HepG2 (cell line): ENCODE data around the gene KATNBL1. TPM values are rescaled to one million over a fixed set of nuclear protein-coding genes. Genes with fewer than 3 reads are reported as not detected.

Experiments used
- ATAC-seq: fragments of 200-7000 bp; cut with Tn5 transposase; 3 replicates; pipeline ENCODE4 v1.9.1; 2020; ENCODE audit warnings: mild to moderate bottlenecking, moderate library complexity
- BruUV-seq: library from RNA; stranded (reverse); fragments of 400-500 nt; replicated peaks from 2 replicates; lab custom pipeline; 2021; lab: Mats Ljungman, UMichigan
- CTCF ChIA-PET: fragments of 300-600 bp; formaldehyde crosslinking; extraction: SDS; loops from one replicate; lab custom pipeline; 2021; ENCODE audit warnings: low total read pairs, inconsistent platforms, low intra/inter-chr PET ratio; lab: Yijun Ruan, JAX
- POLR2A ChIA-PET: fragments of 350-600 bp; sonication (Branson Sonifier 250); formaldehyde crosslinking; loops from one replicate; lab custom pipeline; 2020; ENCODE audit warnings: antibody characterized with exemption, inconsistent platforms; lab: Yijun Ruan, JAX
- DNase-seq: peaks from one replicate; pipeline ENCODE4 v3.0.0-alpha.2; 2015; ENCODE audit warnings: low spot score
- FAIRE-seq: peaks from 3 replicates; lab custom pipeline; 2011; peaks lifted over from hg19 to GRCh38; lab: Jason Lieb, UNC
- H2AFZ ChIP-seq: one replicate; pipeline ENCODE4 v1.6.1; 2011; ENCODE audit warnings: low read length, inconsistent platforms
- H3K27ac ChIP-seq: fragments of 300-600 bp; 3 replicates; pipeline ENCODE4 v1.8.0; 2011; ENCODE audit warnings: mixed run types, mild to moderate bottlenecking, mixed read lengths, low read length, inconsistent platforms; ENCODE audit not compliant: insufficient read depth; ENCODE audit errors: extremely low read length
- H3K27me3 ChIP-seq, 2 experiments: fragments of 200-600 bp in 1 of 2; 2 replicates in 1 of 2; 3 replicates in 1 of 2; pipeline versions ENCODE4 v1.6.0 to v1.8.0; 2011; ENCODE audit warnings: low read length in 2 of 2, mild to moderate bottlenecking in 2 of 2, moderate library complexity in 2 of 2, inconsistent platforms in 1 of 2; ENCODE audit not compliant: insufficient read depth in 2 of 2, control insufficient read depth in 1 of 2
- H3K36me3 ChIP-seq, 2 experiments: fragments of 200-600 bp in 1 of 2; replicated peaks in 1 of 2; 2 replicates in 1 of 2; 3 replicates in 1 of 2; pipeline versions ENCODE4 v1.5.1 to v1.8.0; 2011; ENCODE audit warnings: low read length in 2 of 2, inconsistent platforms in 1 of 2; ENCODE audit not compliant: insufficient read depth in 2 of 2, control insufficient read depth in 1 of 2
- H3K4me1 ChIP-seq: 2 replicates; pipeline ENCODE4 v1.5.1; 2012; ENCODE audit warnings: low read length, inconsistent platforms; ENCODE audit not compliant: insufficient read depth
- H3K4me2 ChIP-seq: 2 replicates; pipeline ENCODE4 v1.6.0; 2011; ENCODE audit warnings: low read depth, low read length, inconsistent platforms
- H3K4me3 ChIP-seq, 3 experiments: fragments of 200-600 bp in 1 of 3; sonication (generic), shearing (Covaris generic) in 1 of 3; replicated peaks in 1 of 3; 2 replicates each; pipeline ENCODE4 v1.5.1; 2011 to 2016; ENCODE audit warnings: low read length in 3 of 3, inconsistent platforms in 2 of 3, low read depth in 2 of 3, mild to moderate bottlenecking in 2 of 3, control low read depth in 1 of 3, mixed read lengths in 1 of 3; ENCODE audit not compliant: insufficient read depth in 1 of 3
- H3K79me2 ChIP-seq: one replicate; pipeline ENCODE4 v1.6.1; 2011; ENCODE audit warnings: low read length, inconsistent platforms; ENCODE audit not compliant: insufficient read depth
- H3K9ac ChIP-seq: 2 replicates; pipeline ENCODE4 v1.6.0; 2011; ENCODE audit warnings: mild to moderate bottlenecking, low read depth, low read length, inconsistent platforms; ENCODE audit not compliant: insufficient read depth
- H3K9me3 ChIP-seq: 2 replicates; pipeline ENCODE4 v1.5.1; 2012; ENCODE audit warnings: mild to moderate bottlenecking, low read length
- H4K20me1 ChIP-seq: 2 replicates; pipeline ENCODE4 v1.6.0; 2011; ENCODE audit warnings: inconsistent platforms, mild to moderate bottlenecking, low read length, moderate library complexity; ENCODE audit not compliant: insufficient read depth
- ATF1 ChIP-seq: IDR thresholded peaks from 2 replicates; pipeline ENCODE4 v1.6.1; 2016; ENCODE audit warnings: mild to moderate bottlenecking, control low read depth
- CAMTA2 ChIP-seq: sonication (generic); formaldehyde crosslinking; IDR thresholded peaks from 2 replicates; pipeline ENCODE4 v1.4.0; 2020; ENCODE audit warnings: mild to moderate bottlenecking, missing genetic modification reagents, borderline replicate concordance
- CBX5 ChIP-seq: sonication (generic); formaldehyde crosslinking; IDR thresholded peaks from 2 replicates; pipeline ENCODE4 v1.4.0; 2020; ENCODE audit warnings: missing genetic modification reagents, borderline replicate concordance
- ESRRA ChIP-seq: sonication (generic); formaldehyde crosslinking; IDR thresholded peaks from 2 replicates; pipeline ENCODE4 v1.5.1; 2020; ENCODE audit warnings: mild to moderate bottlenecking, low read depth, missing genetic modification reagents
- MTF2 ChIP-seq: sonication (generic); formaldehyde crosslinking; IDR thresholded peaks from 2 replicates; pipeline ENCODE4 v1.5.0; 2020; ENCODE audit warnings: missing genetic modification reagents, borderline replicate concordance
- MYNN ChIP-seq: sonication (generic); formaldehyde crosslinking; IDR thresholded peaks from 2 replicates; pipeline ENCODE4 v1.4.0; 2020; ENCODE audit warnings: mild to moderate bottlenecking, low read depth, missing genetic modification reagents
- PAF1 ChIP-seq: IDR thresholded peaks from 2 replicates; pipeline ENCODE4 v1.6.1; 2016; ENCODE audit warnings: missing genetic modification reagents, missing compliant biosample characterization
- XRCC5 ChIP-seq: fragments of 200-400 bp; formaldehyde crosslinking; optimal IDR thresholded peaks from 2 replicates; pipeline ENCODE3; 2017; ENCODE audit warnings: mild to moderate bottlenecking, low read length
- ZFAT ChIP-seq: sonication (generic); formaldehyde crosslinking; conservative IDR thresholded peaks from 2 replicates; pipeline ENCODE4 v1.8.1; 2023; ENCODE audit warnings: missing genetic modification reagents, inconsistent platforms
- ZFP36L1 ChIP-seq: sonication (generic); formaldehyde crosslinking; IDR thresholded peaks from 2 replicates; pipeline ENCODE4 v1.8.0; 2022; ENCODE audit warnings: mild to moderate bottlenecking, missing genetic modification reagents, moderate library complexity
- ZNF3 ChIP-seq: IDR thresholded peaks from 2 replicates; pipeline ENCODE4 v1.7.0; 2017; ENCODE audit warnings: inconsistent platforms
- ZNF569 ChIP-seq: sonication (generic); formaldehyde crosslinking; IDR thresholded peaks from 2 replicates; pipeline ENCODE4 v1.5.0; 2020; ENCODE audit warnings: mild to moderate bottlenecking, missing genetic modification reagents, moderate library complexity, borderline replicate concordance
- ZNF674 ChIP-seq: sonication (generic); formaldehyde crosslinking; IDR thresholded peaks from 2 replicates; pipeline ENCODE4 v1.5.0; 2020; ENCODE audit warnings: low read depth, mild to moderate bottlenecking, missing genetic modification reagents
- ZSCAN31 ChIP-seq: sonication (generic); formaldehyde crosslinking; IDR thresholded peaks from 2 replicates; pipeline ENCODE4 v1.5.0; 2020; ENCODE audit warnings: low read depth, mild to moderate bottlenecking, missing genetic modification reagents
- WGBS: methylation state at CpG from one replicate; pipeline ENCODE4 v1.1.6; 2017; ENCODE audit warnings: low lambda C conversion rate; 5-methylcytosine and 5-hydroxymethylcytosine counted together
- in situ Hi-C: cut with HindIII; loops from 2 replicates; pipeline ENCODE4 v1.10.0; 2017; ENCODE audit warnings: low pct_unique_long_range_greater_than_20kb; ENCODE audit not compliant: extremely low pct_ligation_motif_present
- intact Hi-C: fragments of 100-400 bp; cut with micrococcal nuclease; formaldehyde crosslinking; loops from one replicate; pipeline ENCODE4 v1.10.0; 2022; ENCODE audit not compliant: unreplicated experiment
- polyA plus RNA-seq, 8 experiments: library from polyadenylated mRNA; depleted of rRNA in 3 of 8; stranded (reverse) in 7 of 8; unstranded in 1 of 8; fragments of >200 nt; fragmentation: Illumina TruSeq in 4 of 8; extraction: Trizol in 4 of 8; gene quantifications; 2 replicates each; pipeline versions ENCODE4 v1.2.1 to v1.2.3, GENCODE V29; 2011 to 2016; ENCODE audit warnings: low read depth in 4 of 8, missing spikeins in 1 of 8, mixed read lengths in 1 of 8; ENCODE audit not compliant: insufficient read depth in 1 of 8
- total RNA-seq, 5 experiments: library from RNA; depleted of rRNA; stranded (reverse); fragments of >200 nt; fragmentation: Illumina TruSeq; extraction: Trizol; gene quantifications; 2 replicates each; pipeline ENCODE4 v1.2.3, GENCODE V29; 2016; ENCODE audit warnings: low read depth in 1 of 5
- TF ChIP-seq, protein P1 (sequence below): IDR thresholded peaks from 2 replicates; pipeline ENCODE4 v1.6.1; 2018; ENCODE audit warnings: missing genetic modification reagents
- TF ChIP-seq, protein P2 (sequence below): sonication (generic); formaldehyde crosslinking; IDR thresholded peaks from 2 replicates; pipeline ENCODE4 v1.9.0; 2021; ENCODE audit warnings: missing genetic modification reagents, borderline replicate concordance

Gene KATNBL1
- total and polyA plus RNA-seq, 2 of the 13 experiments (the other 11 are each of a cell fraction or from before 2014, with no cell fraction given), result 23.4 to 42.8 TPM

DNA sequence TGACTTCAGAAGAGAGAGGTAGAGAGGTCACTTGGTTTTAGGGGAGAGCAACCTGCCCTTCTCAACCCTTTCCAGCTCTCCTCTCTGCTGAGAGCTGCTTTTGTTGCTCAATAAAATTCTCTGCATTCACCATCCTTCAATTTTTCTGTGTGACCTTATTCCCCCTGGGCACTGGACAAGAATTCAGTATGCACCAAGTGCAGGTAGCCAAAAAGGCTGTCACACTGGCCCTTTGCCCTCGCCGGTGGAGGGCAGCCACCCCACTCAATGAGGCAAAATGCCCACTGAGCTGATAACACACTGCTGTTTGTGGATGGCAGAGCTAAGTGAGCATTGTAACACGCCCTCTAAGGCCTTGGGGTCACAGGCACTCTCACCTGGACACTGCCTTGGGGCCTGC is 95.2 kb downstream of the KATNBL1 start (continued):
- no peak for TF ChIP-seq ZSCAN31 (CRISPR knock-in tag)
- TF ChIP-seq ATF1 (CRISPR knock-in tag), result no peak
- no peak for TF ChIP-seq ZNF569
- TF ChIP-seq CAMTA2 (CRISPR knock-in tag), result no peak
- TF ChIP-seq CBX5, result no peak
- TF ChIP-seq MTF2 (CRISPR knock-in tag), result no peak

DNA sequence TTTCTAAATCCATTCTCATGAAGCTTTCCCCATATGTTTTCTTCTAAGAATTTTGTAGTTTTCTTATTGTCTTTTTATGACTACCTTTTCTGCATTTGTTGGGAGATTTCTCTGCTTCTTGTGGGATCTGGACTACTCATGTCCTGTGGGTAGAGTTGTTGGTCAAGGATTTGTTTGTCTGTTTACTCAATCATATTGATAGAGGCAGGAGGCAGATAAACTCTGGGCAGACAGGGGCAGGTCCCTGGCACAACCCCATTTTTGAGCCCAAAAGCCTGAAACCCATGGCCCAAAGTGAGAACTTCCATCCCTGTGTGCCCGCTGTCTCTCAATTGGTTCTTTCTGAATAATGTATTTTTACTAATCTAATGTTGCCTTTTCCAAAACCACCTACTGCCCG is 95.7 kb downstream of the KATNBL1 start:
- POLR2A ChIA-PET, result no interaction called here
- BruUV-seq, result no TSS peak
- WGBS, result 50% methylated on average over 2 of the region's 2 CpGs
- in situ Hi-C loops (loop anchor here (5.0 kb wide), 1 partner anchor 98 kb away; the partner anchor contains the start of gene KATNBL1), intact Hi-C loops (no loop called here)
- CTCF ChIA-PET, result no interaction called here
- no peaks in the 10 kb centered on the region for H3K36me3 ChIP-seq
- no peak overlapping the region for H3K27ac ChIP-seq
- H2AFZ ChIP-seq, result no peak overlapping the region
- DNase-seq (no peak), ATAC-seq (no peak), FAIRE-seq (no peak)
- H3K9ac ChIP-seq, result no peak overlapping the region
- H3K4me2 ChIP-seq, result no peak overlapping the region
- H3K9me3 ChIP-seq, result no peaks in the 10 kb centered on the region
- H3K27me3 ChIP-seq, result no peaks in the 10 kb centered on the region
- TF ChIP-seq ZNF3 (no peak), MYNN (CRISPR knock-in tag) (no peak)
- H3K4me1 ChIP-seq, result peaks cover 7% of the 10 kb centered on the region; the same call in 1 of the 2 replicates
- no peaks in the 10 kb centered on the region for H4K20me1 ChIP-seq
- no peak overlapping the region for H3K4me3 ChIP-seq
- no peaks in the 10 kb centered on the region for H3K79me2 ChIP-seq

DNA sequence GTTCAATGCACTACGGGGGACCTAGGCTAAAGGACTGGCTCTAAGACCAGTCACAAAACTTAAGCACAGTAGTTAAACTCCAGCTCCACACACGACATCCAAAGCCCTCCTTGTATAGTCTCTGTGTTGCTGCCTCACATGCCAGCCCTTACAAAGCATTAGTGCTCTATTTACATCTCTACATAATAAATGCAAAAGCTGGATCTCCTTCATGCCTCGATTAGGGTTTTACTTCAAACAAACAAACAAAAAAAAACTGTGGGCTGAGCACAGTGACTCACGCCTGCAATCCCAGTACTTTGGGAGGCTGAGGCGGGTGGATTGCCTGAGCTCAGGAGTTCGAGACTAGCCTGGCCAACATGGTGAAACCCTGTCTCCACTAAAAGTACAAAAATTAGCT is 98.4 kb downstream of the KATNBL1 start:
- H3K4me3 ChIP-seq, result no peak overlapping the region
- no peak overlapping the region for H3K4me2 ChIP-seq
- H4K20me1 ChIP-seq, result no peaks in the 10 kb centered on the region
- in situ Hi-C loops, result loop anchor here (5.0 kb wide), 1 partner anchor 101 kb away; the partner anchor contains the start of gene KATNBL1
- peaks cover 14% of the 10 kb centered on the region for H3K4me1 ChIP-seq
- FAIRE-seq (no peak), ATAC-seq (no peak), DNase-seq (no peak)
- peak overlapping the region; percentile 81 for H2AFZ ChIP-seq
- H3K9me3 ChIP-seq, result no peaks in the 10 kb centered on the region
- no peaks in the 10 kb centered on the region for H3K36me3 ChIP-seq
- WGBS, result 17% methylated on average over 6 of the region's 6 CpGs
- H3K27me3 ChIP-seq, result no peaks in the 10 kb centered on the region
- no peaks in the 10 kb centered on the region for H3K79me2 ChIP-seq
- ChIA-PET CTCF (interaction anchor here (3.1 kb wide), 1 partner anchor 98 kb away, joined by 39 read pairs; the partner anchor contains the start of gene KATNBL1), POLR2A (interaction anchor here (0.8 kb wide), 1 partner anchor 10 kb away, joined by 3 read pairs; the partner anchor contains the start of genes EMC7 and PGBD4)
- H3K9ac ChIP-seq, result no peak overlapping the region
- no TSS peak for BruUV-seq
- intact Hi-C loops, result no loop called here
- no peak overlapping the region for H3K27ac ChIP-seq
- TF ChIP-seq ESRRA (CRISPR knock-in tag) (no peak), XRCC5 (no peak), ZFAT (CRISPR knock-in tag) (no peak), ZNF674 (no peak), ZFP36L1 (no peak), PAF1 (CRISPR knock-in tag) (no peak)
- TF ChIP-seq, protein P1, sequence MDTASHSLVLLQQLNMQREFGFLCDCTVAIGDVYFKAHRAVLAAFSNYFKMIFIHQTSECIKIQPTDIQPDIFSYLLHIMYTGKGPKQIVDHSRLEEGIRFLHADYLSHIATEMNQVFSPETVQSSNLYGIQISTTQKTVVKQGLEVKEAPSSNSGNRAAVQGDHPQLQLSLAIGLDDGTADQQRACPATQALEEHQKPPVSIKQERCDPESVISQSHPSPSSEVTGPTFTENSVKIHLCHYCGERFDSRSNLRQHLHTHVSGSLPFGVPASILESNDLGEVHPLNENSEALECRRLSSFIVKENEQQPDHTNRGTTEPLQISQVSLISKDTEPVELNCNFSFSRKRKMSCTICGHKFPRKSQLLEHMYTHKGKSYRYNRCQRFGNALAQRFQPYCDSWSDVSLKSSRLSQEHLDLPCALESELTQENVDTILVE (CRISPR knock-in tag), result no peak
- TF ChIP-seq, protein P2, sequence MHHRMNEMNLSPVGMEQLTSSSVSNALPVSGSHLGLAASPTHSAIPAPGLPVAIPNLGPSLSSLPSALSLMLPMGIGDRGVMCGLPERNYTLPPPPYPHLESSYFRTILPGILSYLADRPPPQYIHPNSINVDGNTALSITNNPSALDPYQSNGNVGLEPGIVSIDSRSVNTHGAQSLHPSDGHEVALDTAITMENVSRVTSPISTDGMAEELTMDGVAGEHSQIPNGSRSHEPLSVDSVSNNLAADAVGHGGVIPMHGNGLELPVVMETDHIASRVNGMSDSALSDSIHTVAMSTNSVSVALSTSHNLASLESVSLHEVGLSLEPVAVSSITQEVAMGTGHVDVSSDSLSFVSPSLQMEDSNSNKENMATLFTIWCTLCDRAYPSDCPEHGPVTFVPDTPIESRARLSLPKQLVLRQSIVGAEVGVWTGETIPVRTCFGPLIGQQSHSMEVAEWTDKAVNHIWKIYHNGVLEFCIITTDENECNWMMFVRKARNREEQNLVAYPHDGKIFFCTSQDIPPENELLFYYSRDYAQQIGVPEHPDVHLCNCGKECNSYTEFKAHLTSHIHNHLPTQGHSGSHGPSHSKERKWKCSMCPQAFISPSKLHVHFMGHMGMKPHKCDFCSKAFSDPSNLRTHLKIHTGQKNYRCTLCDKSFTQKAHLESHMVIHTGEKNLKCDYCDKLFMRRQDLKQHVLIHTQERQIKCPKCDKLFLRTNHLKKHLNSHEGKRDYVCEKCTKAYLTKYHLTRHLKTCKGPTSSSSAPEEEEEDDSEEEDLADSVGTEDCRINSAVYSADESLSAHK (CRISPR knock-in tag), result no peak
